CD4-positive, alpha-beta memory T cell (primary cell): ENCODE data around the gene ITSN1. TPM values are rescaled to one million over a fixed set of nuclear protein-coding genes. Genes with fewer than 3 reads are reported as not detected.
"Not testable (repeated sequence)": the region's sequence is repeated elsewhere in the genome, so short reads cannot be mapped to it uniquely, and the experiment has no call there.

ENCODE experiments used
- CTCF ChIA-PET: fragments of 350-600 bp; sonication (Branson Sonifier 250); formaldehyde crosslinking; loops from one replicate; lab custom pipeline; 2021; ENCODE audit warnings: inconsistent platforms; ENCODE audit not compliant: partially characterized antibody; lab: Charles Lee
- POLR2A ChIA-PET: fragments of 350-600 bp; sonication (Branson Sonifier 250); formaldehyde crosslinking; loops from one replicate; lab custom pipeline; 2021; ENCODE audit not compliant: partially characterized antibody; lab: Charles Lee
- DNase-seq, 5 donors: peaks; one replicate each; pipeline versions ENCODE4 v3.0.0 to v3.0.0-alpha.2; 2020 to 2022; ENCODE audit warnings: mixed read lengths in 1 of 5
- H3K27ac ChIP-seq: one replicate; pipeline ENCODE4 v1.7.0; 2013; ENCODE audit warnings: low read depth, low read length
- H3K27me3 ChIP-seq: 2 replicates; pipeline ENCODE4 v1.7.0; 2013; ENCODE audit warnings: mild to moderate bottlenecking, low read length, moderate library complexity; ENCODE audit not compliant: insufficient read depth
- H3K36me3 ChIP-seq: 2 replicates; pipeline ENCODE4 v1.7.0; 2013; ENCODE audit warnings: mild to moderate bottlenecking, low read length, moderate library complexity; ENCODE audit not compliant: insufficient read depth
- H3K4me1 ChIP-seq: 2 replicates; pipeline ENCODE4 v1.7.0; 2013; ENCODE audit warnings: mild to moderate bottlenecking, low read length, moderate library complexity; ENCODE audit not compliant: insufficient read depth
- H3K4me3 ChIP-seq, 2 donors: one replicate each; pipeline ENCODE4 v1.7.0; 2013; ENCODE audit warnings: low read length in 2 of 2, mild to moderate bottlenecking in 1 of 2
- H3K9me3 ChIP-seq, 2 donors: one replicate each; pipeline ENCODE4 v1.7.0; 2013; ENCODE audit warnings: low read length in 2 of 2, control low read depth in 1 of 2; ENCODE audit not compliant: control insufficient read depth in 1 of 2
- H3K27ac Mint-ChIP-seq, 7 donors: one replicate each; pipeline ENCODE4 v1.8.0; 2020 to 2021; ENCODE audit warnings: mixed read lengths in 7 of 7, mild to moderate bottlenecking in 6 of 7, inconsistent platforms in 3 of 7, moderate library complexity in 3 of 7
- H3K27me3 Mint-ChIP-seq, 2 donors: one replicate each; pipeline ENCODE4 v1.8.0; 2020 to 2021; ENCODE audit warnings: mixed read lengths in 2 of 2
- H3K36me3 Mint-ChIP-seq, 2 donors: one replicate each; pipeline ENCODE4 v1.8.0; 2020 to 2021; ENCODE audit warnings: mixed read lengths in 2 of 2, inconsistent platforms in 1 of 2, mild to moderate bottlenecking in 1 of 2
- H3K4me1 Mint-ChIP-seq, 4 donors: one replicate each; pipeline ENCODE4 v1.8.0; 2020 to 2021; ENCODE audit warnings: mixed read lengths in 4 of 4, mild to moderate bottlenecking in 1 of 4
- H3K4me3 Mint-ChIP-seq, 8 donors: one replicate each; pipeline ENCODE4 v1.8.0; 2020 to 2021; ENCODE audit warnings: mixed read lengths in 8 of 8, mild to moderate bottlenecking in 7 of 8, moderate library complexity in 6 of 8, inconsistent platforms in 3 of 8
- H3K9me3 Mint-ChIP-seq, 8 donors: one replicate each; pipeline ENCODE4 v1.8.0; 2020 to 2021; ENCODE audit warnings: mixed read lengths in 8 of 8, mild to moderate bottlenecking in 5 of 8, inconsistent platforms in 3 of 8, moderate library complexity in 1 of 8
- intact Hi-C: fragments of 100-400 bp; cut with micrococcal nuclease; formaldehyde crosslinking; loops from one replicate; pipeline ENCODE4 v1.15.1; 2023
- polyA plus RNA-seq, 2 donors: library from polyadenylated mRNA; unstranded; fragments of 300-500 nt; fragmentation: Illumina TruSeq; gene quantifications; one replicate each; pipeline ENCODE4 v1.2.3, GENCODE V29; 2021
- total RNA-seq, 2 experiments: library from RNA; stranded (reverse); gene quantifications; one replicate each; pipeline ENCODE4 v1.2.3, GENCODE V29; 2021

Gene ITSN1
- total and polyA plus RNA-seq, 4 experiments from 2014 or later: 1.0 to 3.9 (median 3.0) TPM

DNA sequence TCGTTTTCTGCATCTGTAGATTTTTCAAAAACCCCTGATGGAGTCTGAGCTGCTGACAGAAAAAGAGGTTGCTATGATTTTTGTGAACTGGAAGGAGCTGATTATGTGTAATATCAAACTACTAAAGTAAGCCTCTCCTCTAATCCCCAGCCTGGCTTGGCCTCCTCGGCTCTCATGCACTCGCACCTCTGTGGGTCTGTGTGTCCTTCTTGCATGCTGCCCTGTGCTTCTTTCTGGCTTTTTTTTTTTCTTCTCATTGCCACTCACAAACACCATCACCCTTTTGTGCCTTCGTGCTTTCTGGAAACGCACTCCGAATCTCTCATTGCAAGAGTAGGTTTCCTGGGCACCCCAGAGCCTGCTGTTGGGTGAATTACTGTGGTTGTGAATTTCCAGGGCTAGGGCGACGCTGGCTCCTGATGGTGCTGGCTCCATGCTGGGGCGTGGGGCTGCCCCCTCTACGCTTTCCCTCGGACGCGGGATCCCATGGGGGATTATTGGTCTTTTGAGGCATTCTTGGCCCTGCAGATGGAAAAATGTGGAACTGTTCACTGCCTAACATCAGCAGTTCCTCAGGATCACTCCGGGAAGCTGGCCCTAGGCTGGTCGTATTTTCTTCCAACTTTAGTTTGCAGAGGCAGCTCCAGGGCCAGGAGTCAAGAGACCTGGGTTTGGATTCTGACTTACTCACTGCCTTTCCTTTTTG is 216.5 kb downstream of the ITSN1 start:
- Histone ChIP-seq H3K36me3 (no peaks in the 10 kb centered on the region), H3K27me3 (no peaks in the 10 kb centered on the region), H3K9me3 (no peaks in the 10 kb centered on the region), H3K4me3 (no peak overlapping the region), H3K4me1 (no peaks in the 10 kb centered on the region), H3K27ac (no peak overlapping the region)
- intact Hi-C loops: no loop called here
- POLR2A ChIA-PET: no interaction called here
- Mint-ChIP-seq H3K27ac (no peak overlapping the region), H3K27me3 (peaks cover 3 to 6% of the 10 kb centered on the region in 2 donors), H3K4me3 (no peak overlapping the region), H3K36me3 (no peaks in the 10 kb centered on the region), H3K9me3 (no peaks in the 10 kb centered on the region), H3K4me1 (no peaks in the 10 kb centered on the region)
- CTCF ChIA-PET: no interaction called here
- DNase-seq: no peak

DNA sequence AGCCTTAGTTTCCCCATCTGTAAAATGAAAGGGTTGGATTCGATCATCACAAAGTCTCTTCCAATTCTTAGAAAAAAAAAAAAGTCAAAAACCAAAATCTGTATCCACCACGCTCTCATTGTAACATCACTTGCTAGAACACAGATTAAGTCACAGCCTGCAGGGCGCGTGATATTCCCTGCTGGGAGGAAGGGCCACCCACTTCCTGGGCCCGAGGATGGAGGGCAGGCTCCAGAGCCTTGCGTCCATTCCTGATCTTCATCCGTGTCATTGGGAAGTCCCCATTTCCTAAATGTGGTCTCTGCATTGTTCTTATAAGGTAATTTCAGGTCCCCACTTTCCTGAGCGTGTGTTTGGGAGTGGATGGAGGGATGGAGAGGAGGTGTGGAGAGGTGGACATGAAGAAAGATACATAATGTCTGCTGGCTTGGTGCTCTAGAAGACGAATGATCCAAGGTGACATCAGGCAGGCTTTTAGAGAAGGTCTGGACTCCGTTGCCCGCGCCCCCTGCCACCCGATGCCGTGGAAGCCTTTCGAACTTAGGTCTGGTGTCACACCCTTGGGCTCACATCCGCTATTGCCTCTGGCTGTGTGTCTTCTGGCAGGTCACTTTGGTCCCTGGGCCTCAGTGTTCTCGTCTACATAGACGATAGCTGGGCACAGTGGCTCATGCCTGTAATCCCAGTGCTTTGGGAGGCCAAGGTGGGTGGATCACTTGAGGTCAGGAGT is 217.2 kb downstream of the ITSN1 start:
- H3K36me3 ChIP-seq: no peaks in the 10 kb centered on the region
- intact Hi-C loops: no loop called here
- H3K4me1 Mint-ChIP-seq: no peaks in the 10 kb centered on the region
- no peaks in the 10 kb centered on the region for H3K4me1 ChIP-seq
- no peak overlapping the region for H3K27ac ChIP-seq
- H3K9me3 Mint-ChIP-seq: no peaks in the 10 kb centered on the region
- H3K27me3 Mint-ChIP-seq: peaks cover 3 to 6% of the 10 kb centered on the region in 2 donors
- no peak overlapping the region for H3K27ac Mint-ChIP-seq
- H3K4me3 ChIP-seq: no peak overlapping the region
- H3K9me3 ChIP-seq: no peaks in the 10 kb centered on the region
- DNase-seq: no peak
- H3K4me3 Mint-ChIP-seq: no peak overlapping the region
- no peaks in the 10 kb centered on the region for H3K36me3 Mint-ChIP-seq
- H3K27me3 ChIP-seq: no peaks in the 10 kb centered on the region
- ChIA-PET CTCF (no interaction called here), POLR2A (no interaction called here)

DNA sequence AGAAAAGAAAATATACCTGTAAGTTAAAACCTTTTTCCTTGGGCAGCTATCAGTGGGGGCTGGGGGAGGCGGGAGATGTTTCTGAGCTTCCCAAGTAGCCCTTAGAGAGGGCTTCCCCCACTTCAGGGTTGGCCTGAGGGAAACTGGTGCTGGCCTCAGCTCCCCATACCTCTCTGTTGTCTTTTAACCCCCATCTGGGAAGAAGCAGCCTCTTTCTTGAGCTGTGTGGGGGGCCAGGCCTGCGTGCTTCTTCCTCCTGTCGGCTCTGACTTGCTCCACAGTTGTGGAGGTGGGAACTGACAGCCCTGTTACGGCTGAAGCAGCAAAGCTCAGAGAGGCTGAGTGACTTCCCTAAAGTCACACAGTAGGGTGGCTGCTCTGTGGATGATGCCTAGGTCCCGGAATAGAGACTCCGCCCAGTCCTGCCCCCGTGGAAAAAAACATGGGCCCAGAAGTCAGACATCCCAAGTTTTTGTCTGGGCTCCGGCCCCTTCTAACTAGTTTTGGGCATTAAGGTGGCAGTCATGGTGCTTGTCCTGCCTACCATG is 218.1 kb downstream of the ITSN1 start:
- Histone ChIP-seq H3K4me3 (no peak overlapping the region), H3K9me3 (no peaks in the 10 kb centered on the region), H3K27ac (no peak overlapping the region), H3K4me1 (no peaks in the 10 kb centered on the region), H3K36me3 (no peaks in the 10 kb centered on the region), H3K27me3 (no peaks in the 10 kb centered on the region)
- H3K27me3 Mint-ChIP-seq: peaks cover 3 to 5% of the 10 kb centered on the region in 2 donors
- no peak overlapping the region for H3K4me3 Mint-ChIP-seq
- intact Hi-C loops: no loop called here
- CTCF ChIA-PET: no interaction called here
- H3K4me1 Mint-ChIP-seq: no peaks in the 10 kb centered on the region
- DNase-seq: no peak
- POLR2A ChIA-PET: no interaction called here
- no peak overlapping the region for H3K27ac Mint-ChIP-seq
- no peaks in the 10 kb centered on the region for H3K9me3 Mint-ChIP-seq
- no peaks in the 10 kb centered on the region for H3K36me3 Mint-ChIP-seq

DNA sequence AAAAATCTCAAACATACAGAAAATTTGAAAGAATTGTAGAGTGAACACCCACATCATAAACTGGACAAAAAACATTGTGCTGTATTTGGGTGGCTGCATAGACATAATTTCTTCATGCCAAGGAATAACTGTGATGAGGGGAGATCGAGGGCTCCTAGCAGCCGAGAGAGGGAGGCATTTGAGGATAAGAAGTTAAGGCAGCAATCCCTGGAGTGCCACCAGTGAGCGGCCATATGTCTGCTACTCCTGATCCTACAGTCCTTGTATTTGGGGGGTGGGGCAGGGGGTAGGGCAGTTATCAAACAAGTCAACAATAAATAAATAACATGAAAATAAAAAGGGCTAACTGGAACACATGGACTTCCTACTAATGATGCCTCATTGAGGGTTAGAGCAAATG is 218.8 kb downstream of the ITSN1 start:
- Mint-ChIP-seq H3K4me3 (no peak overlapping the region), H3K4me1 (no peaks in the 10 kb centered on the region), H3K36me3 (no peaks in the 10 kb centered on the region), H3K27me3 (peaks cover 3 to 7% of the 10 kb centered on the region in 2 donors), H3K27ac (no peak overlapping the region), H3K9me3 (no peaks in the 10 kb centered on the region)
- no peak overlapping the region for H3K4me3 ChIP-seq
- H3K4me1 ChIP-seq: no peaks in the 10 kb centered on the region
- no peaks in the 10 kb centered on the region for H3K27me3 ChIP-seq
- H3K9me3 ChIP-seq: no peaks in the 10 kb centered on the region
- H3K27ac ChIP-seq: no peak overlapping the region
- intact Hi-C loops: no loop called here
- H3K36me3 ChIP-seq: no peaks in the 10 kb centered on the region
- DNase-seq: no peak
- ChIA-PET POLR2A (no interaction called here), CTCF (no interaction called here)

DNA sequence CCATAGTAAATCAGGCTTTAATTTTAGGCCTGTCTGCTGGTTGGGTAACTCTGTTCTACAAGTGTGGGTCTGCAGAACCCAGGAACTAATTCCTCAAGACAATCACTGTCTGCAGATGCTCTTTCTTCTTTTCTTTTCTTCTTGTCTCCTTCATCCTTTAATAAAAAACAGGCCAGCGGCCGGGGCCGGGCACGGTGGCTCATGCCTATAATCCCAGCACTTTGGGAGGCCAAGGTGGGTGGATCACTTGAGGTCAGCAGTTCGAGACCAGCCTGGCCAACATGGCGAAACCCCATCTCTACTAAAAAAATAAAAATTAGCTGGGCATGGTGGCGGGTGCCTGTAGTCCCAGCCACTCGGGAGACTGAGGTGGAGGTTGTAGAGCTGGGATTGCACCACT is 220.9 kb downstream of the ITSN1 start:
- DNase-seq, H3K4me1 Mint-ChIP-seq, CTCF ChIA-PET, H3K36me3 Mint-ChIP-seq, H3K27me3 ChIP-seq, POLR2A ChIA-PET, H3K36me3 ChIP-seq, H3K9me3 Mint-ChIP-seq, H3K27ac ChIP-seq, H3K9me3 ChIP-seq, H3K27me3 Mint-ChIP-seq, intact Hi-C loops, H3K4me1 ChIP-seq, H3K4me3 Mint-ChIP-seq, H3K4me3 ChIP-seq: not testable (repeated sequence)
- H3K27ac Mint-ChIP-seq: peak overlapping the region in 1 of 7 donors; percentile 69

DNA sequence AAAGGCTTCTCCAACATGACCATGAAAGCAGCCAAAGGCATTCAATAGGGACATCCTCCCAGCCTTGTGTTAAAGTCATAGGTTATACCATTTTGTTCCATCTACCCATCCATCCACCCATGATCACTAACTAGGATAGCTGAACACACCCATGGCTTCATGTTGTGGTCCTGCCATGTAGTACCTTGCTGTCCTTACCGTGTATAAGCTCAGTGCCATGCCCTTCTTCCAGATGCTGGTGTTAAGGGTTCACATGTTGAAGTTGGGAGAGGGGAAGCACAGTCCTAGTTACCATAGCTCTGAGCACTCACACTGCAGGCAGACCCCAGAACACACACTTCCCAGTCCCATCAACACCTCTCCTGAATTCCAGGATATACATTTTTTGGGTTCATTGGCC is 221.8 kb downstream of the ITSN1 start:
- no peaks in the 10 kb centered on the region for H3K4me1 ChIP-seq

DNA sequence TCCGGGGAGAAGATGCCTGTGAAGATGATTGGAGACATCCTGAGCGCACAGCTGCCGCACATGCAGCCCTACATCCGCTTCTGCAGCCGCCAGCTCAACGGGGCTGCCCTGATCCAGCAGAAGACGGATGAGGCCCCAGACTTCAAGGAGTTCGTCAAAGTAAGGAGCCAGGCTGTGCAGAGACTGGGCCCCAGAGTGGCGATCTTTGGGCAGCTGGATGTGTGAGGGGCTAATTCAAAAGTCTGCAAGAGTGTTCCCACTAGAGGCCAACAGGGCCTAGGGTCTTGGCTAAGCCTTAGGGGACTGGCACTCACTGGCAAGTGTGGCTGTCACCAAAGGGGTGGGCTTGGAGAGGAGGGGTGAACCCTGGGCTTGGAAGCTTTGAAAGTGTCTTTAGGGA is 222.9 kb downstream of the ITSN1 start:
- DNase-seq: no peak
- Histone ChIP-seq H3K9me3 (no peaks in the 10 kb centered on the region), H3K27me3 (no peaks in the 10 kb centered on the region), H3K27ac (no peak overlapping the region), H3K4me3 (no peak overlapping the region), H3K36me3 (no peaks in the 10 kb centered on the region), H3K4me1 (no peaks in the 10 kb centered on the region)
- Mint-ChIP-seq H3K27ac (no peak overlapping the region), H3K36me3 (no peaks in the 10 kb centered on the region), H3K4me1 (peaks cover 0 to 4% (median 3%) of the 10 kb centered on the region in 4 donors), H3K4me3 (no peak overlapping the region), H3K9me3 (no peaks in the 10 kb centered on the region), H3K27me3 (peaks cover 0 to 3% of the 10 kb centered on the region in 2 donors)
- ChIA-PET POLR2A (no interaction called here), CTCF (no interaction called here)
- intact Hi-C loops: no loop called here

More for the DNA sequence above, 221.8 kb downstream of the ITSN1 start:
- Mint-ChIP-seq H3K27me3 (peaks cover 0 to 8% of the 10 kb centered on the region in 2 donors), H3K4me3 (no peak overlapping the region), H3K9me3 (no peaks in the 10 kb centered on the region), H3K4me1 (peaks cover 0 to 4% (median 3%) of the 10 kb centered on the region in 4 donors), H3K27ac (no peak overlapping the region), H3K36me3 (no peaks in the 10 kb centered on the region)
- intact Hi-C loops: no loop called here
- no peak overlapping the region for H3K27ac ChIP-seq
- no peaks in the 10 kb centered on the region for H3K36me3 ChIP-seq
- no peaks in the 10 kb centered on the region for H3K27me3 ChIP-seq
- ChIA-PET POLR2A (no interaction called here), CTCF (no interaction called here)
- DNase-seq: no peak
- no peak overlapping the region for H3K4me3 ChIP-seq
- no peaks in the 10 kb centered on the region for H3K9me3 ChIP-seq
